T-cell (primary cell): ENCODE results near the gene KCTD19. TPM values are rescaled to one million over a fixed set of nuclear protein-coding genes. Genes with fewer than 3 reads are reported as not detected.
A peak's percentile ranks its signal among the peaks of the same experiment; 100 is the strongest.

Experiments used
- ATAC-seq, 4 experiments: fragments of 200-7000 bp in 3 of 4; fragments of 150-1000 bp in 1 of 4; cut with Tn5 transposase; replicated peaks in 1 of 4; 1 replicate in 3 of 4; 2 replicates in 1 of 4; pipeline ENCODE4 v1.10.0; 2021; ENCODE audit warnings: moderate library complexity in 3 of 4, mild to moderate bottlenecking in 2 of 4, moderate number of reproducible peaks in 1 of 4
- CTCF ChIA-PET, 2 donors: fragments of 300-600 bp; sonication (Branson Sonifier 250); formaldehyde crosslinking; loops; one replicate each; lab custom pipeline; 2022; ENCODE audit warnings: antibody characterized with exemption in 2 of 2; lab: Charles Lee
- POLR2A ChIA-PET, 2 donors: fragments of 300-600 bp; sonication (Branson Sonifier 250); formaldehyde crosslinking; loops; one replicate each; lab custom pipeline; 2022; ENCODE audit warnings: antibody characterized with exemption in 2 of 2; lab: Charles Lee
- DNase-seq, 35 experiments: peaks; one replicate each; pipeline versions ENCODE4 v3.0.0 to v3.0.0-alpha.2; 2013 to 2023
- H3K27ac ChIP-seq: one replicate; pipeline ENCODE4 v1.5.1; 2013; ENCODE audit warnings: low read length
- H3K27me3 ChIP-seq, 2 experiments: replicated peaks in 1 of 2; 1 replicate in 1 of 2; 2 replicates in 1 of 2; pipeline versions ENCODE4 v1.6.1 to v1.7.0; 2013; ENCODE audit warnings: low read length in 1 of 2, mixed read lengths in 1 of 2; ENCODE audit not compliant: control insufficient read depth in 2 of 2, insufficient read depth in 2 of 2; ENCODE audit errors: extremely low read depth in 1 of 2
- H3K36me3 ChIP-seq, 2 donors: 1 replicate in 1 of 2; 2 replicates in 1 of 2; pipeline versions ENCODE4 v1.6.1 to v1.7.0; 2013; ENCODE audit warnings: low read length in 1 of 2; ENCODE audit not compliant: control insufficient read depth in 2 of 2, insufficient read depth in 1 of 2; ENCODE audit errors: extremely low read depth in 1 of 2
- H3K4me1 ChIP-seq, 2 experiments: 1 replicate in 1 of 2; 2 replicates in 1 of 2; pipeline versions ENCODE4 v1.6.1 to v1.7.0; 2013; ENCODE audit warnings: low read length in 2 of 2, mixed read lengths in 1 of 2; ENCODE audit not compliant: insufficient read depth in 2 of 2, control insufficient read depth in 1 of 2; ENCODE audit errors: extremely low read depth in 1 of 2
- H3K4me3 ChIP-seq, 2 donors: 1 replicate in 1 of 2; 2 replicates in 1 of 2; pipeline versions ENCODE4 v1.5.1 to v1.7.0; 2013; ENCODE audit warnings: mild to moderate bottlenecking in 2 of 2, low read length in 1 of 2, moderate library complexity in 1 of 2; ENCODE audit not compliant: control insufficient read depth in 1 of 2; ENCODE audit errors: extremely low read depth in 1 of 2
- H3K9me3 ChIP-seq: 2 replicates; pipeline ENCODE4 v1.7.0; 2013
- H3K27ac Mint-ChIP-seq, 2 donors: one replicate each; pipeline ENCODE4 v1.8.0; 2020 to 2021; ENCODE audit warnings: mild to moderate bottlenecking in 2 of 2, mixed read lengths in 2 of 2
- H3K27me3 Mint-ChIP-seq, 2 donors: one replicate each; pipeline ENCODE4 v1.8.0; 2021 to 2022; ENCODE audit warnings: mixed read lengths in 2 of 2
- H3K36me3 Mint-ChIP-seq: one replicate; pipeline ENCODE4 v1.8.0; 2021; ENCODE audit warnings: mixed read lengths
- H3K4me1 Mint-ChIP-seq, 3 donors: one replicate each; pipeline ENCODE4 v1.8.0; 2020 to 2022; ENCODE audit warnings: mixed read lengths in 3 of 3, mild to moderate bottlenecking in 1 of 3
- H3K4me3 Mint-ChIP-seq, 3 donors: one replicate each; pipeline ENCODE4 v1.8.0; 2020 to 2022; ENCODE audit warnings: mild to moderate bottlenecking in 3 of 3, mixed read lengths in 3 of 3, moderate library complexity in 3 of 3
- H3K9me3 Mint-ChIP-seq, 3 donors: one replicate each; pipeline ENCODE4 v1.8.0; 2020 to 2022; ENCODE audit warnings: mixed read lengths in 3 of 3
- WGBS: methylation state at CpG from one replicate; pipeline ENCODE4 v1.1.5; 2013; ENCODE audit warnings: missing lambda C conversion rate; ENCODE audit not compliant: insufficient coverage; 5-methylcytosine and 5-hydroxymethylcytosine counted together
- total RNA-seq, 35 experiments: library from RNA in 6 of 35; stranded (reverse) in 6 of 35; fragments of 120-200 nt in 1 of 35; gene quantifications; one replicate each; pipeline versions ENCODE4 v1.2.1 to v1.2.4 and lab custom pipeline; 2013 to 2026

KCTD19 gene
- total RNA-seq, 5 donors from 2014 or later (not counting 1 experiment from before 2014, with no cell fraction given), result not detected

GRCh38 chr16:67346341-67346740, 19.8 kb upstream of the KCTD19 start:
- Histone ChIP-seq H3K4me1 (no peaks in the 10 kb centered on the region), H3K9me3 (no peaks in the 10 kb centered on the region), H3K36me3 (no peaks in the 10 kb centered on the region), H3K4me3 (no peak overlapping the region), H3K27me3 (no peaks in the 10 kb centered on the region), H3K27ac (no peak overlapping the region)
- Mint-ChIP-seq H3K4me1 (no peaks in the 10 kb centered on the region), H3K9me3 (no peaks in the 10 kb centered on the region), H3K27ac (no peak overlapping the region), H3K36me3 (no peaks in the 10 kb centered on the region), H3K4me3 (no peak overlapping the region), H3K27me3 (peaks cover 0 to 4% of the 10 kb centered on the region in 2 donors)
- WGBS, result no CpG with 5 or more reads among the region's 3 CpGs
- ATAC-seq (no peak), DNase-seq (no peak)
- CTCF ChIA-PET, result interaction anchor here in 1 of 2 donors (0.9 kb wide), 1 partner anchor 11 kb away, joined by 3 read pairs; no protein-coding TSS in a partner anchor
- POLR2A ChIA-PET, result no interaction called here

- DNase-seq, result no peak
- Mint-ChIP-seq H3K4me1 (no peaks in the 10 kb centered on the region), H3K4me3 (no peak overlapping the region), H3K9me3 (no peaks in the 10 kb centered on the region), H3K27me3 (peaks cover 0 to 4% of the 10 kb centered on the region in 2 donors), H3K36me3 (no peaks in the 10 kb centered on the region), H3K27ac (no peak overlapping the region)
- Histone ChIP-seq H3K4me1 (no peaks in the 10 kb centered on the region), H3K27me3 (no peaks in the 10 kb centered on the region), H3K9me3 (no peaks in the 10 kb centered on the region), H3K4me3 (no peak overlapping the region), H3K27ac (no peak overlapping the region), H3K36me3 (no peaks in the 10 kb centered on the region)
- ATAC-seq, result no peak
- WGBS, result 100% methylated on average over 1 of the region's 1 CpG
- ChIA-PET CTCF (interaction anchor here in 1 of 2 donors (0.7 kb wide), 1 partner anchor 313 kb away, joined by 5 read pairs; no protein-coding TSS in a partner anchor), POLR2A (interaction anchor here in 1 of 2 donors (0.6 kb wide), 1 partner anchor 26 kb away, joined by 8 read pairs; no protein-coding TSS in a partner anchor)
These were observed 18.9 kb upstream of the KCTD19 start for GRCh38 chr16:67345401-67345800.

GRCh38 chr16:67342616-67343015, 16.1 kb upstream of the KCTD19 start:
- Histone ChIP-seq H3K4me1 (no peaks in the 10 kb centered on the region), H3K4me3 (no peak overlapping the region), H3K27me3 (peaks cover 0 to 2% of the 10 kb centered on the region in 2 experiments), H3K27ac (no peak overlapping the region), H3K9me3 (no peaks in the 10 kb centered on the region), H3K36me3 (no peaks in the 10 kb centered on the region)
- Mint-ChIP-seq H3K4me3 (no peak overlapping the region), H3K9me3 (no peaks in the 10 kb centered on the region), H3K4me1 (no peaks in the 10 kb centered on the region), H3K27me3 (peaks cover 0 to 11% of the 10 kb centered on the region in 2 donors), H3K36me3 (no peaks in the 10 kb centered on the region), H3K27ac (no peak overlapping the region)
- WGBS, result 88% methylated on average over 4 of the region's 4 CpGs
- ATAC-seq (no peak), DNase-seq (no peak)
- CTCF ChIA-PET, result no interaction called here
- POLR2A ChIA-PET, result no interaction called here

GRCh38 chr16:67341250-67341649, 14.7 kb upstream of the KCTD19 start:
- POLR2A ChIA-PET, result no interaction called here
- Mint-ChIP-seq H3K36me3 (no peaks in the 10 kb centered on the region), H3K27ac (no peak overlapping the region), H3K4me1 (no peaks in the 10 kb centered on the region), H3K4me3 (no peak overlapping the region), H3K27me3 (peaks cover 0 to 11% of the 10 kb centered on the region in 2 donors), H3K9me3 (no peaks in the 10 kb centered on the region)
- Histone ChIP-seq H3K27me3 (peaks cover 0 to 9% of the 10 kb centered on the region in 2 experiments), H3K27ac (no peak overlapping the region), H3K4me3 (no peak overlapping the region), H3K9me3 (no peaks in the 10 kb centered on the region), H3K4me1 (no peaks in the 10 kb centered on the region), H3K36me3 (no peaks in the 10 kb centered on the region)
- ATAC-seq (no peak), DNase-seq (no peak)
- no CpG with 5 or more reads among the region's 3 CpGs for WGBS
- CTCF ChIA-PET, result no interaction called here

- Mint-ChIP-seq H3K9me3 (peaks cover 4 to 10% (median 7%) of the 10 kb centered on the region in 3 donors), H3K4me1 (no peaks in the 10 kb centered on the region), H3K4me3 (no peak overlapping the region), H3K36me3 (no peaks in the 10 kb centered on the region), H3K27ac (no peak overlapping the region), H3K27me3 (peaks cover 0 to 11% of the 10 kb centered on the region in 2 donors)
- H3K4me1 ChIP-seq, result no peaks in the 10 kb centered on the region
- H3K27ac ChIP-seq, result no peak overlapping the region
- no peaks in the 10 kb centered on the region for H3K36me3 ChIP-seq
- H3K27me3 ChIP-seq, result peaks cover 0 to 9% of the 10 kb centered on the region in 2 experiments
- no CpG with 5 or more reads among the region's 2 CpGs for WGBS
- no peak overlapping the region for H3K4me3 ChIP-seq
- ChIA-PET CTCF (no interaction called here), POLR2A (no interaction called here)
- no peaks in the 10 kb centered on the region for H3K9me3 ChIP-seq
- ATAC-seq, result no peak
- peak in 1 of 35 experiments; percentile 10 for DNase-seq
These were observed 12.9 kb upstream of the KCTD19 start for GRCh38 chr16:67339453-67339852.

GRCh38 chr16:67336648-67337047, 10.1 kb upstream of the KCTD19 start:
- no peak overlapping the region for H3K27ac ChIP-seq
- peaks cover 0 to 16% of the 10 kb centered on the region in 2 experiments for H3K27me3 ChIP-seq
- H3K9me3 Mint-ChIP-seq, result peaks cover 4 to 10% (median 7%) of the 10 kb centered on the region in 3 donors
- H3K4me3 Mint-ChIP-seq, result no peak overlapping the region
- no peaks in the 10 kb centered on the region for H3K4me1 ChIP-seq
- peaks cover 0 to 8% of the 10 kb centered on the region in 2 donors for H3K27me3 Mint-ChIP-seq
- WGBS, result 83% methylated on average over 1 of the region's 1 CpG
- no peak for ATAC-seq
- no peak overlapping the region for H3K4me3 ChIP-seq
- H3K9me3 ChIP-seq, result no peaks in the 10 kb centered on the region
- no peaks in the 10 kb centered on the region for H3K36me3 ChIP-seq
- ChIA-PET CTCF (no interaction called here), POLR2A (no interaction called here)
- H3K4me1 Mint-ChIP-seq, result no peaks in the 10 kb centered on the region
- DNase-seq, result no peak
- H3K36me3 Mint-ChIP-seq, result no peaks in the 10 kb centered on the region
- H3K27ac Mint-ChIP-seq, result no peak overlapping the region
